Measurements from ENCODE around the gene MAPKAPK5. TPM values are rescaled to one million over a fixed set of nuclear protein-coding genes. Genes with fewer than 3 reads are reported as not detected.
"Not testable (repeated sequence)": the region's sequence is repeated elsewhere in the genome, so short reads cannot be mapped to it uniquely, and the experiment has no call there.

MAPKAPK5 gene
- total RNA-seq, 1 donor from 2014 or later, result 30.1 TPM

DNA sequence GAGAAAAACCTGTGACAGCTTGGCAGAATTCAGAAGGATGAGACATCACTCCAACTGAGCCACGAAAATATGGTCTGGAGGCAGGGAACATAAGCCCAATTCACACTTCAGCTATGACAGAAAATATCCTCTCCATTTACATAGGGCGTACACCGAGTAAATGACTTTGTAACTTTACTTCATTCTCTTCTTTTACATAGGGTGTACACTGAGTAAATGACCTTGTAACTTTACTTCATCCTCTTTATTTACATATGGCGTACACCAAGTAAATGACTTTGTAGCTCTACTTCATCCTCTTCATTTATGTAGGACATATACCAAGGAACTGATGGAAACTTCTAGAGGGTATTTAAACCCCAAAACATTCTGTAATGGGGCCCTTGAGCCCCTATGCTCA, 14.1 kb upstream of the MAPKAPK5 start:
- no peak overlapping the region for H3K4me3 Mint-ChIP-seq (ENCODE audit: unreplicated experiment)
- peaks cover 17% of the 10 kb centered on the region for H3K27me3 Mint-ChIP-seq (ENCODE audit: low read depth)
- no peak for DNase-seq (ENCODE audit: low spot score)
- no peaks in the 10 kb centered on the region for H3K9me3 Mint-ChIP-seq (ENCODE audit: low read depth)
- H3K4me1 Mint-ChIP-seq (ENCODE audit: low read depth), result no peaks in the 10 kb centered on the region
- H3K36me3 Mint-ChIP-seq (ENCODE audit: low read depth), result no peaks in the 10 kb centered on the region
- TF ChIP-seq CTCF (IDR thresholded peaks at IDR 0.05), result no peak
- H3K27ac Mint-ChIP-seq (ENCODE audit: unreplicated experiment), result no peak overlapping the region

DNA sequence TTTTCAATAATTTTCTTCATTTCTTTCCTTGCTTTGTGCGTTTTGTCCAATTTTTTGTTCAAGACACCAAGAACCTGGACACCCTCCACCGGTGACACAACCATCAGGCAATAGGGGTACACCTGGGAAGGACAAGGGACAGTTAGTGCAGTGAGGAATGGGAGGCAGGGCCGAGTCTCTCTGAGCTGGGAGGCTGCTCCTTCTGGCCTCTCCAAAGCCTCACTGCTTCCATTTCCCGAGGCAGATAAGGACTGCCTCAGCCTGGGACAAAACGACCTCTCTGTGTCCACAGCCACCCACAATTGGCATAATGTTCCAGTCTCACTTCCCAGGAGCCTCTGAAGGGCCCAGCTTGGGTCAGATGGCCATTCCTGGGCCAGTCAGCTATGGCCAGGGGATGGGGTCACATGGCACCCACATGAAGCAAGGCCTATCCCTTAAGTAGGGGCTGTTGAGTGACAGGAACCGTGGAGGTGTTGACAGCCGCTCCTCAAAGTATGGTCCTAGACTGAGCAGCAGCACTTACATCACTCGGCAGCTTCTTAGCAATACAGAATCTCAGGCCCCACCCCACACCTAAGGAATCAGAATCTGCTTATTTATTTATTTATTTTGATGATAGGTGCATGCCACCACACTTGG, 13.6 kb upstream of the MAPKAPK5 start:
- no peak overlapping the region for H3K27ac Mint-ChIP-seq (ENCODE audit: unreplicated experiment)
- no peaks in the 10 kb centered on the region for H3K4me1 Mint-ChIP-seq (ENCODE audit: low read depth)
- no peak for TF ChIP-seq CTCF (IDR thresholded peaks at IDR 0.05)
- H3K36me3 Mint-ChIP-seq (ENCODE audit: low read depth), result no peaks in the 10 kb centered on the region
- H3K9me3 Mint-ChIP-seq (ENCODE audit: low read depth), result no peaks in the 10 kb centered on the region
- no peak for DNase-seq (ENCODE audit: low spot score)
- H3K4me3 Mint-ChIP-seq (ENCODE audit: unreplicated experiment), result no peak overlapping the region
- H3K27me3 Mint-ChIP-seq (ENCODE audit: low read depth), result peaks cover 12% of the 10 kb centered on the region

DNA sequence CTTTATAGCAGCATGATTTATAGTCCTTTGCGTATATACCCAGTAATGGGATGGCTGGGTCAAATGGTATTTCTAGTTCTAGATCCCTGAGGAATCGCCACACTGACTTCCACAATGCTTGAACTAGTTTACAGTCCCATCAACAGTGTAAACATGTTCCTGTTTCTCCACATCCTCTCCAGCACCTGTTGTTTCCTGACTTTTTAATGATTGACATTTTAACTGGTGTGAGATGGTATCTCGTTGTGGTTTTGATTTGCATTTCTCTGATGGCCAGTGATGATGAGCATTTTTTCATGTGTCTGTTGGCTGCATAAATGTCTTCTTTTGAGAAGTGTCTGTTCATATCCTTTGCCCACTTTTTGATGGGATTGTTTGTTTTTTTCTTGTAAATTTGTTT, 12.4 kb upstream of the MAPKAPK5 start:
- H3K27me3 Mint-ChIP-seq (ENCODE audit: low read depth), result peaks cover 13% of the 10 kb centered on the region
- not testable (repeated sequence) for H3K27ac Mint-ChIP-seq (ENCODE audit: unreplicated experiment); H3K36me3 Mint-ChIP-seq (ENCODE audit: low read depth); H3K9me3 Mint-ChIP-seq (ENCODE audit: low read depth); DNase-seq (ENCODE audit: low spot score); H3K4me3 Mint-ChIP-seq (ENCODE audit: unreplicated experiment); H3K4me1 Mint-ChIP-seq (ENCODE audit: low read depth)

DNA sequence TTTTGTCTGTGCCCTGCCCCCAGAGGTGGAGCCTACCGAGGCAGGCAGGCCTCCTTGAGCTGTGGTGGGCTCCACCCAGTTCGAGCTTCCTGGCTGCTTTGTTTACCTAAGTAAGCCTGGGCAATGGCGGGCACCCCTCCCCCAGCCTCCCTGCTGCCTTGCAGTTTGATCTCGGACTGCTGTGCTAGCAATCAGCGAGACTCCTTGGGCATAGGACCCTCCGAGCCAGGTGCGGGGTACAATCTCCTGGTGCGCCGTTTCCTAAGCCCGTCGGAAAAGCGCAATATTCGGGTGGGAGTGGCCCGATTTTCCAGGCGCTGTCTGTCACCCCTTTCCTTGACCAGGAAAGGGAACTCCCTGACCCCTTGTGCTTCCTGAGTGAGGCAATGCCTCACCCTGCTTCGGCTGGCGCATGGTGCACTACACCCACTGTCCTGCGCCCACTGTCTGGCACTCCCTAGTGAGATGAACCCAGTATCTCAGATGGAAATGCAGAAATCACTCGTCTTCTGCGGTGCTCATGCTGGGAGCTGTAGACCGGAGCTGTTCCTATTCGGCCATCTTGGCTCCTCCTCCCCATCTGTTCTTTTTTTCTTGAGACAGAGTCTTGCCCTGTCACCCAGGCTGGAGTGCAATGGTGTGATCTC, 7.2 kb upstream of the MAPKAPK5 start:
- not testable (repeated sequence) for H3K27me3 Mint-ChIP-seq (ENCODE audit: low read depth); H3K36me3 Mint-ChIP-seq (ENCODE audit: low read depth); H3K27ac Mint-ChIP-seq (ENCODE audit: unreplicated experiment); H3K4me1 Mint-ChIP-seq (ENCODE audit: low read depth); DNase-seq (ENCODE audit: low spot score); H3K9me3 Mint-ChIP-seq (ENCODE audit: low read depth); H3K4me3 Mint-ChIP-seq (ENCODE audit: unreplicated experiment)

GRCh38 chr12:111835531-111836181, 6.4 kb upstream of the MAPKAPK5 start:
- H3K4me3 Mint-ChIP-seq (ENCODE audit: unreplicated experiment); H3K27ac Mint-ChIP-seq (ENCODE audit: unreplicated experiment); H3K36me3 Mint-ChIP-seq (ENCODE audit: low read depth); H3K27me3 Mint-ChIP-seq (ENCODE audit: low read depth); H3K9me3 Mint-ChIP-seq (ENCODE audit: low read depth); DNase-seq (ENCODE audit: low spot score): not testable (repeated sequence)
- peaks cover 10% of the 10 kb centered on the region for H3K4me1 Mint-ChIP-seq (ENCODE audit: low read depth)

GRCh38 chr12:111838353-111838752, 3.7 kb upstream of the MAPKAPK5 start:
- Mint-ChIP-seq H3K27ac (ENCODE audit: unreplicated experiment) (no peak overlapping the region), H3K9me3 (ENCODE audit: low read depth) (no peaks in the 10 kb centered on the region), H3K27me3 (ENCODE audit: low read depth) (peaks cover 2% of the 10 kb centered on the region), H3K4me1 (ENCODE audit: low read depth) (peaks cover 27% of the 10 kb centered on the region), H3K4me3 (ENCODE audit: unreplicated experiment) (no peak overlapping the region), H3K36me3 (ENCODE audit: low read depth) (peaks cover 5% of the 10 kb centered on the region)
- no peak for DNase-seq (ENCODE audit: low spot score)
- TF ChIP-seq CTCF (IDR thresholded peaks at IDR 0.05), result no peak
